HCT116 (cell line): ENCODE results near the gene CSK.

ENCODE experiments used
- CTCF ChIP-seq, 3 experiments: fragments of 200-600 bp in 1 of 3; sonication (generic) in 1 of 3; IDR thresholded peaks in 2 of 3; conservative IDR thresholded peaks in 1 of 3; 2 replicates each; pipeline ENCODE4 v1.5.1; 2012 to 2017; ENCODE audit warnings: low read depth in 2 of 3, low read length in 2 of 3, antibody characterized with exemption in 1 of 3, borderline replicate concordance in 1 of 3, control low read depth in 1 of 3, mild to moderate bottlenecking in 1 of 3, mixed read lengths in 1 of 3, mixed run types in 1 of 3, moderate library complexity in 1 of 3; ENCODE audit not compliant: insufficient read depth in 1 of 3
- EGR1 ChIP-seq: IDR thresholded peaks from 2 replicates; pipeline ENCODE4 v1.6.1; 2012; ENCODE audit warnings: low read depth
- EZH2 ChIP-seq: fragments of 200-600 bp; sonication (generic); IDR thresholded peaks from 2 replicates; pipeline ENCODE4 v1.6.1; 2017; ENCODE audit warnings: antibody characterized with exemption, mixed run types
- EZH2phosphoT487 ChIP-seq: fragments of 200-600 bp; IDR thresholded peaks from 2 replicates; pipeline ENCODE4 v1.6.1; 2018; ENCODE audit warnings: antibody characterized with exemption, borderline replicate concordance
- JUND ChIP-seq: IDR thresholded peaks from 2 replicates; pipeline ENCODE4 v1.6.1; 2012
- POLR2AphosphoS5 ChIP-seq: IDR thresholded peaks from 2 replicates; pipeline ENCODE4 v1.6.1; 2011; ENCODE audit warnings: mild to moderate bottlenecking, low read depth, low read length, moderate library complexity
- REST ChIP-seq: IDR thresholded peaks from 2 replicates; pipeline ENCODE4 v1.6.1; 2012; ENCODE audit warnings: low read depth
- SP1 ChIP-seq: IDR thresholded peaks from 2 replicates; pipeline ENCODE4 v1.6.1; 2012; ENCODE audit warnings: low read depth
- SRF ChIP-seq: IDR thresholded peaks from 2 replicates; pipeline ENCODE4 v1.6.1; 2012; ENCODE audit warnings: low read depth
- TCF7L2 ChIP-seq: IDR thresholded peaks from 2 replicates; pipeline ENCODE4 v1.7.0; 2011; ENCODE audit warnings: borderline replicate concordance, inconsistent platforms; ENCODE audit not compliant: insufficient read depth, insufficient read length; ENCODE audit errors: extremely low read depth
- ZBTB33 ChIP-seq: IDR thresholded peaks from 2 replicates; pipeline ENCODE4 v1.6.1; 2011; ENCODE audit warnings: mild to moderate bottlenecking, low read length, moderate library complexity; ENCODE audit not compliant: insufficient replicate concordance; ENCODE audit errors: extremely low read depth
- ZNF274 ChIP-seq: fragments of 200-500 bp; sonication (Bioruptor generic); IDR thresholded peaks from 2 replicates; pipeline ENCODE4 v1.6.1; 2014; ENCODE audit warnings: mild to moderate bottlenecking, low read depth, low read length, inconsistent platforms

- TF ChIP-seq CTCF (IDR thresholded peaks at IDR 0.05 in 2 of 3, conservative IDR thresholded peaks at IDR 0.05 in 1 of 3; ENCODE audit: borderline replicate concordance in 1 of 3, insufficient read depth in 1 of 3, low read depth in 2 of 3, low read length in 2 of 3) = no peak
- TF ChIP-seq TCF7L2 = no peak
- TF ChIP-seq REST = no peak
- TF ChIP-seq SRF = no peak
- no peak for TF ChIP-seq POLR2AphosphoS5
- no peak for TF ChIP-seq ZBTB33
- TF ChIP-seq EZH2 = no peak
- no peak for TF ChIP-seq JUND
- no peak for TF ChIP-seq ZNF274
- no peak for TF ChIP-seq SP1
- no peak for TF ChIP-seq EZH2phosphoT487
- no peak for TF ChIP-seq EGR1
Measured at GRCh38 chr15:74847432-74847831, 65.6 kb downstream of the CSK start.
